Measurements from ENCODE around the gene WDR27. TPM values are rescaled to one million over a fixed set of nuclear protein-coding genes. Genes with fewer than 3 reads are reported as not detected.

The WDR27 gene
- total and polyA plus RNA-seq, 2 donors from 2014 or later: 12.3 to 45.0 TPM

DNA sequence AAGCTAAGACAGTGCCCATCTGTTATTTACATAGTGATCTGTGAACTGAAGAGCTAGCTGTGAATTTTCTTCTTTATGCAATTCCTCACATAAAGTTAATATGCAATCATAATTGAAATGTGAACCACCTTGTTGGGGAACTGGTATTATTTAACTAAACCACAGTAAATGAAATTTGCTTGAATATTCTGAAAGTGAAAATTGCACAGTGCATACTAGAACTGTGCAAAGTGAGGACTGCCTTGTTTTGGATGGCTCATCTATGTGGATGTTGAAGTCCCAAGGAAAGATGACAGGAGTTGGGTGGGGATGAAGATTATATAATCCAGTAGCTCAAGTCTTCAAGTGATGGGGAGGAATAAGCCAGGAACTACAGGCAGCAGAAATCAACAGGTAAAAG, 28.1 kb upstream of the WDR27 start:
- H3K4me3 ChIP-seq (ENCODE audit: low read length in 3 of 3): no peak overlapping the region
- FAIRE-seq (no peak), DNase-seq (no peak)
- no peaks in the 10 kb centered on the region for H3K9me3 ChIP-seq (ENCODE audit: control insufficient read depth in 2 of 3, insufficient read depth in 1 of 3, low read length in 3 of 3)
- intact Hi-C loops (cut with DNase I): no loop called here
- no peaks in the 10 kb centered on the region for H3K36me3 ChIP-seq (ENCODE audit: control insufficient read depth in 2 of 3, insufficient read depth in 3 of 3, low read length in 3 of 3)
- H3K27me3 ChIP-seq (ENCODE audit: control insufficient read depth, insufficient read depth, low read length): no peaks in the 10 kb centered on the region
- H3K4me1 ChIP-seq (ENCODE audit: control insufficient read depth in 2 of 3, insufficient read depth in 2 of 3, low read depth in 1 of 3, low read length in 3 of 3): no peaks in the 10 kb centered on the region
- TF ChIP-seq, protein P1, sequence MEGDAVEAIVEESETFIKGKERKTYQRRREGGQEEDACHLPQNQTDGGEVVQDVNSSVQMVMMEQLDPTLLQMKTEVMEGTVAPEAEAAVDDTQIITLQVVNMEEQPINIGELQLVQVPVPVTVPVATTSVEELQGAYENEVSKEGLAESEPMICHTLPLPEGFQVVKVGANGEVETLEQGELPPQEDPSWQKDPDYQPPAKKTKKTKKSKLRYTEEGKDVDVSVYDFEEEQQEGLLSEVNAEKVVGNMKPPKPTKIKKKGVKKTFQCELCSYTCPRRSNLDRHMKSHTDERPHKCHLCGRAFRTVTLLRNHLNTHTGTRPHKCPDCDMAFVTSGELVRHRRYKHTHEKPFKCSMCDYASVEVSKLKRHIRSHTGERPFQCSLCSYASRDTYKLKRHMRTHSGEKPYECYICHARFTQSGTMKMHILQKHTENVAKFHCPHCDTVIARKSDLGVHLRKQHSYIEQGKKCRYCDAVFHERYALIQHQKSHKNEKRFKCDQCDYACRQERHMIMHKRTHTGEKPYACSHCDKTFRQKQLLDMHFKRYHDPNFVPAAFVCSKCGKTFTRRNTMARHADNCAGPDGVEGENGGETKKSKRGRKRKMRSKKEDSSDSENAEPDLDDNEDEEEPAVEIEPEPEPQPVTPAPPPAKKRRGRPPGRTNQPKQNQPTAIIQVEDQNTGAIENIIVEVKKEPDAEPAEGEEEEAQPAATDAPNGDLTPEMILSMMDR (IDR thresholded peaks at IDR 0.05; ENCODE audit: borderline replicate concordance, extremely low read depth, insufficient read depth): no peak
- H3K9ac ChIP-seq (ENCODE audit: low read length in 3 of 3): no peak overlapping the region
- no peak overlapping the region for H3K27ac ChIP-seq (ENCODE audit: low read depth in 2 of 2, low read length in 2 of 2)

DNA sequence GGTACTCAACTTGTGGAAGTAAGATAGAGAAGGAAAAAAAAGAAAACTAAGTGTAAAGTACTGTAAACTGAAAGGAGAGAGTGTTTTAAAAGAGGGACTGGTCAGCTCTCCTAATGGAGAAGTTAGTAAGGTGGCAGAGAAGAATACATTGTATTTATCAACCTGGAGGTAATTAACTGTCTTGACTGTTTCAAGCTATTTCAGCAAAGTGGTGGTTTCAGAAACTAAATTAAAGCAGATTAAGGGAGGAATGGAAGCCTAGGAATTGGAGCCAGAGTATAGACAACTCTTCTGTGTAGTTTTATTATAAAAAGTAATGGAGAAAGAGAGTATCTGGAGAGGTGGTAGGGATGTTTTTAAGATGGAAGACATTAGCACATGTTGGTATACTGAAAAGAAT, 25.1 kb upstream of the WDR27 start:
- H3K4me1 ChIP-seq (ENCODE audit: control insufficient read depth in 2 of 3, insufficient read depth in 2 of 3, low read depth in 1 of 3, low read length in 3 of 3): peaks cover 0 to 7% (median 2%) of the 10 kb centered on the region in 3 donors
- H3K27me3 ChIP-seq (ENCODE audit: control insufficient read depth, insufficient read depth, low read length): no peaks in the 10 kb centered on the region
- H3K4me3 ChIP-seq (ENCODE audit: low read length in 3 of 3): no peak overlapping the region
- TF ChIP-seq, protein P1 (IDR thresholded peaks at IDR 0.05; ENCODE audit: borderline replicate concordance, extremely low read depth, insufficient read depth): no peak
- intact Hi-C loops (cut with DNase I): no loop called here
- DNase-seq (no peak), FAIRE-seq (no peak)
- H3K9me3 ChIP-seq (ENCODE audit: control insufficient read depth in 2 of 3, insufficient read depth in 1 of 3, low read length in 3 of 3): no peaks in the 10 kb centered on the region
- no peak overlapping the region for H3K9ac ChIP-seq (ENCODE audit: low read length in 3 of 3)
- no peaks in the 10 kb centered on the region for H3K36me3 ChIP-seq (ENCODE audit: control insufficient read depth in 2 of 3, insufficient read depth in 3 of 3, low read length in 3 of 3)
- H3K27ac ChIP-seq (ENCODE audit: low read depth in 2 of 2, low read length in 2 of 2): no peak overlapping the region

DNA sequence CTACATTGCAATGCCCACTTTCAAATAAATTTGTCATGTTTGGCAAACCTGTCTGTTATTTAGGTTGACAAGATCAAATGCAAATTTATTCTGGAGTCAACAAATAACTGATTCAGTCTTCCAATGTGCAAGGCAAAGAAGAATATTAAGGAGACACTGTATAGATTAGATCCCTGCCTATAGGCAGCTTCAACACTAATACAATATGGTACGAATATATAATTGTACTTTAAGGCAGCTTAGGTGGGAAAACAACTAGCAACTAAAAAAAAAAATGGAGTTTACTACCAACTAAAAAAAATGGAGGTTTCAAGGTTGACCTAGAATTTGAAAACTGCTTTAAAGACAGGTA, 24.2 kb upstream of the WDR27 start:
- DNase-seq: no peak
- TF ChIP-seq, protein P1 (IDR thresholded peaks at IDR 0.05; ENCODE audit: borderline replicate concordance, extremely low read depth, insufficient read depth): no peak
- intact Hi-C loops (cut with DNase I): no loop called here
- Histone ChIP-seq H3K4me3 (ENCODE audit: low read length in 3 of 3) (no peak overlapping the region), H3K9me3 (ENCODE audit: control insufficient read depth in 2 of 3, insufficient read depth in 1 of 3, low read length in 3 of 3) (no peaks in the 10 kb centered on the region), H3K4me1 (ENCODE audit: control insufficient read depth in 2 of 3, insufficient read depth in 2 of 3, low read depth in 1 of 3, low read length in 3 of 3) (peaks cover 0 to 7% (median 2%) of the 10 kb centered on the region in 3 donors), H3K27ac (ENCODE audit: low read depth in 2 of 2, low read length in 2 of 2) (no peak overlapping the region), H3K9ac (ENCODE audit: low read length in 3 of 3) (no peak overlapping the region), H3K36me3 (ENCODE audit: control insufficient read depth in 2 of 3, insufficient read depth in 3 of 3, low read length in 3 of 3) (no peaks in the 10 kb centered on the region), H3K27me3 (ENCODE audit: control insufficient read depth, insufficient read depth, low read length) (no peaks in the 10 kb centered on the region)
- FAIRE-seq: no peak

Measured in kidney (tissue), 14 donors.